DMS 273 (cell line): ENCODE measurements around the gene TGM6.

Experiments used
- DNase-seq: peaks from one replicate; lab custom pipeline; 2025; ENCODE audit not compliant: unreplicated experiment; lab: John Stamatoyannopoulos, UW

The TGM6 gene

GRCh38 chr20:2451939-2452732, 71.4 kb downstream of the TGM6 start:
- peak; percentile 93 for DNase-seq

GRCh38 chr20:2453792-2454191, 73.1 kb downstream of the TGM6 start:
- no peak for DNase-seq

- no peak for DNase-seq
Observed at GRCh38 chr20:2455771-2456497, 75.2 kb downstream of the TGM6 start.

GRCh38 chr20:2458919-2459499, 78.3 kb downstream of the TGM6 start:
- DNase-seq: peak; percentile 29

- peak; percentile 20 for DNase-seq
Observed at GRCh38 chr20:2459981-2460751, 79.5 kb downstream of the TGM6 start.

- no peak for DNase-seq
Observed at GRCh38 chr20:2460752-2461424, 80.2 kb downstream of the TGM6 start.

GRCh38 chr20:2462484-2462883, 81.8 kb downstream of the TGM6 start:
- no peak for DNase-seq

GRCh38 chr20:2463616-2464365, 83.1 kb downstream of the TGM6 start:
- no peak for DNase-seq

GRCh38 chr20:2465100-2465499, 84.4 kb downstream of the TGM6 start:
- DNase-seq: no peak

GRCh38 chr20:2467412-2467811, 86.7 kb downstream of the TGM6 start:
- no peak for DNase-seq

- DNase-seq: peak; percentile 15
Observed at GRCh38 chr20:2468581-2469407, 88.1 kb downstream of the TGM6 start.

- DNase-seq: peak; percentile 71
Observed at GRCh38 chr20:2469991-2470422, 89.3 kb downstream of the TGM6 start.

GRCh38 chr20:2470423-2471193, 89.9 kb downstream of the TGM6 start, which contains the start of gene SNRPB:
Gene SNRPB (minus strand): TSS chr20:2470789. CDS start chr20:2470690, 99 bp downstream.
- DNase-seq: peak; percentile 99

- DNase-seq: no peak
Observed at GRCh38 chr20:2473516-2473915, 92.8 kb downstream of the TGM6 start.

GRCh38 chr20:2475850-2476741, 95.4 kb downstream of the TGM6 start:
- DNase-seq: no peak

GRCh38 chr20:2476742-2477615, 96.3 kb downstream of the TGM6 start:
- DNase-seq: peak; percentile 10
